Measurements from ENCODE around the gene MRO.
"Not testable (repeated sequence)": the region's sequence is repeated elsewhere in the genome, so short reads cannot be mapped to it uniquely, and the experiment has no call there.

The MRO gene

GRCh38 chr18:50790948-50791347 is 28.9 kb downstream of the MRO start:
- TF ChIP-seq POLR2AphosphoS5 (IDR thresholded peaks at IDR 0.05; ENCODE audit: low read depth, low read length) (no peak), TAF1 (IDR thresholded peaks at IDR 0.05; ENCODE audit: borderline replicate concordance, low read depth, low read length) (no peak), POLR2A (IDR thresholded peaks at IDR 0.05; ENCODE audit: low read depth, low read length) (no peak)
- DNase-seq (ENCODE audit: insufficient read length) (no peak), FAIRE-seq (no peak)

GRCh38 chr18:50790241-50790640 is 29.6 kb downstream of the MRO start:
- TF ChIP-seq POLR2A (IDR thresholded peaks at IDR 0.05; ENCODE audit: low read depth, low read length): no peak
- TF ChIP-seq TAF1 (IDR thresholded peaks at IDR 0.05; ENCODE audit: borderline replicate concordance, low read depth, low read length): no peak
- TF ChIP-seq POLR2AphosphoS5 (IDR thresholded peaks at IDR 0.05; ENCODE audit: low read depth, low read length): no peak

GRCh38 chr18:50788284-50788683 is 31.5 kb downstream of the MRO start:
- DNase-seq (ENCODE audit: insufficient read length) (no peak), FAIRE-seq (no peak)
- TF ChIP-seq POLR2AphosphoS5 (IDR thresholded peaks at IDR 0.05; ENCODE audit: low read depth, low read length) (no peak), TAF1 (IDR thresholded peaks at IDR 0.05; ENCODE audit: borderline replicate concordance, low read depth, low read length) (no peak), POLR2A (IDR thresholded peaks at IDR 0.05; ENCODE audit: low read depth, low read length) (no peak)

More at GRCh38 chr18:50790241-50790640, 29.6 kb downstream of the MRO start:
- DNase-seq (ENCODE audit: insufficient read length) (no peak), FAIRE-seq (no peak)

GRCh38 chr18:50786864-50787263 is 33.0 kb downstream of the MRO start:
- no peak for TF ChIP-seq POLR2A (IDR thresholded peaks at IDR 0.05; ENCODE audit: low read depth, low read length)
- no peak for TF ChIP-seq POLR2AphosphoS5 (IDR thresholded peaks at IDR 0.05; ENCODE audit: low read depth, low read length)
- no peak for TF ChIP-seq TAF1 (IDR thresholded peaks at IDR 0.05; ENCODE audit: borderline replicate concordance, low read depth, low read length)
- no peak for FAIRE-seq
- DNase-seq (ENCODE audit: insufficient read length): no peak

- no peak for DNase-seq (ENCODE audit: insufficient read length)
- no peak for FAIRE-seq
- TF ChIP-seq POLR2AphosphoS5 (IDR thresholded peaks at IDR 0.05; ENCODE audit: low read depth, low read length): no peak
- TF ChIP-seq TAF1 (IDR thresholded peaks at IDR 0.05; ENCODE audit: borderline replicate concordance, low read depth, low read length): no peak
- no peak for TF ChIP-seq POLR2A (IDR thresholded peaks at IDR 0.05; ENCODE audit: low read depth, low read length)
Measured at GRCh38 chr18:50783553-50783952, 36.3 kb downstream of the MRO start.

GRCh38 chr18:50779021-50779420 is 40.8 kb downstream of the MRO start:
- DNase-seq (ENCODE audit: insufficient read length); FAIRE-seq: not testable (repeated sequence)

- DNase-seq (ENCODE audit: insufficient read length): no peak
- FAIRE-seq: no peak
- TF ChIP-seq POLR2A (IDR thresholded peaks at IDR 0.05; ENCODE audit: low read depth, low read length) (no peak), TAF1 (IDR thresholded peaks at IDR 0.05; ENCODE audit: borderline replicate concordance, low read depth, low read length) (no peak)
Measured at GRCh38 chr18:50776383-50776782, 43.4 kb downstream of the MRO start.

GRCh38 chr18:50775726-50776125 is 44.1 kb downstream of the MRO start:
- DNase-seq (ENCODE audit: insufficient read length) (no peak), FAIRE-seq (no peak)
- TF ChIP-seq POLR2AphosphoS5 (IDR thresholded peaks at IDR 0.05; ENCODE audit: low read depth, low read length) (no peak), POLR2A (IDR thresholded peaks at IDR 0.05; ENCODE audit: low read depth, low read length) (no peak), TAF1 (IDR thresholded peaks at IDR 0.05; ENCODE audit: borderline replicate concordance, low read depth, low read length) (no peak)

GRCh38 chr18:50775207-50775606 is 44.6 kb downstream of the MRO start:
- DNase-seq (ENCODE audit: insufficient read length): no peak
- FAIRE-seq: no peak
- TF ChIP-seq TAF1 (IDR thresholded peaks at IDR 0.05; ENCODE audit: borderline replicate concordance, low read depth, low read length) (no peak), POLR2AphosphoS5 (IDR thresholded peaks at IDR 0.05; ENCODE audit: low read depth, low read length) (no peak), POLR2A (IDR thresholded peaks at IDR 0.05; ENCODE audit: low read depth, low read length) (no peak)

- no peak for DNase-seq (ENCODE audit: insufficient read length)
- FAIRE-seq: no peak
- TF ChIP-seq POLR2AphosphoS5 (IDR thresholded peaks at IDR 0.05; ENCODE audit: low read depth, low read length) (no peak), TAF1 (IDR thresholded peaks at IDR 0.05; ENCODE audit: borderline replicate concordance, low read depth, low read length) (no peak), POLR2A (IDR thresholded peaks at IDR 0.05; ENCODE audit: low read depth, low read length) (no peak)
Measured at GRCh38 chr18:50769463-50769862, 50.4 kb downstream of the MRO start.

GRCh38 chr18:50757358-50757757 is 62.5 kb downstream of the MRO start:
- FAIRE-seq (no peak), DNase-seq (ENCODE audit: insufficient read length) (no peak)
- TF ChIP-seq POLR2A (IDR thresholded peaks at IDR 0.05; ENCODE audit: low read depth, low read length) (no peak), POLR2AphosphoS5 (IDR thresholded peaks at IDR 0.05; ENCODE audit: low read depth, low read length) (no peak), TAF1 (IDR thresholded peaks at IDR 0.05; ENCODE audit: borderline replicate concordance, low read depth, low read length) (no peak)

- no peak for TF ChIP-seq TAF1 (IDR thresholded peaks at IDR 0.05; ENCODE audit: borderline replicate concordance, low read depth, low read length)
- no peak for TF ChIP-seq POLR2AphosphoS5 (IDR thresholded peaks at IDR 0.05; ENCODE audit: low read depth, low read length)
- no peak for TF ChIP-seq POLR2A (IDR thresholded peaks at IDR 0.05; ENCODE audit: low read depth, low read length)
- FAIRE-seq: no peak
- no peak for DNase-seq (ENCODE audit: insufficient read length)
Measured at GRCh38 chr18:50754297-50754696, 65.5 kb downstream of the MRO start.

- FAIRE-seq (no peak), DNase-seq (ENCODE audit: insufficient read length) (no peak)
Measured at GRCh38 chr18:50753311-50753710, 66.5 kb downstream of the MRO start.

More at GRCh38 chr18:50753311-50753710, 66.5 kb downstream of the MRO start:
- TF ChIP-seq POLR2AphosphoS5 (IDR thresholded peaks at IDR 0.05; ENCODE audit: low read depth, low read length) (no peak), POLR2A (IDR thresholded peaks at IDR 0.05; ENCODE audit: low read depth, low read length) (no peak), TAF1 (IDR thresholded peaks at IDR 0.05; ENCODE audit: borderline replicate concordance, low read depth, low read length) (no peak)
